IMR-90 (cell line): ENCODE data around the gene HPS4. TPM values are rescaled to one million over a fixed set of nuclear protein-coding genes. Genes with fewer than 3 reads are reported as not detected.
A peak's percentile ranks its signal among the peaks of the same experiment; 100 is the strongest.

Experiments used
- ATAC-seq: fragments of 200-7000 bp; cut with Tn5 transposase; 2 replicates; pipeline ENCODE4 v1.9.1; 2020; ENCODE audit warnings: low read depth, mild to moderate bottlenecking, moderate library complexity
- BruUV-seq: library from RNA; stranded (reverse); fragments of 400-500 nt; replicated peaks from 2 replicates; lab custom pipeline; 2021; lab: Mats Ljungman, UMichigan
- CTCF ChIA-PET: fragments of 300-600 bp; formaldehyde crosslinking; extraction: SDS; loops from one replicate; lab custom pipeline; 2021; ENCODE audit warnings: antibody characterized with exemption; lab: Yijun Ruan, JAX
- POLR2A ChIA-PET: fragments of 300-600 bp; sonication (Branson Sonifier 250); formaldehyde crosslinking; loops from one replicate; lab custom pipeline; 2022; ENCODE audit warnings: antibody characterized with exemption; ENCODE audit not compliant: unreplicated experiment; lab: Charles Lee
- DNase-seq: peaks from one replicate; pipeline ENCODE4 v3.0.0; 2013
- H2AFZ ChIP-seq: replicated peaks from 2 replicates; pipeline ENCODE3; 2013; ENCODE audit warnings: low read length, mild to moderate bottlenecking; ENCODE audit not compliant: poor library complexity
- H2AK5ac ChIP-seq: 2 replicates; pipeline ENCODE4 v1.6.1; 2013; ENCODE audit warnings: low read depth, low read length, inconsistent platforms
- H2AK9ac ChIP-seq: replicated peaks from 2 replicates; pipeline ENCODE3; 2013; ENCODE audit warnings: mild to moderate bottlenecking, low read depth, low read length, moderate library complexity; ENCODE audit not compliant: poor library complexity
- H2BK120ac ChIP-seq: 2 replicates; pipeline ENCODE4 v1.6.1; 2013; ENCODE audit warnings: low read depth, low read length, inconsistent platforms
- H2BK15ac ChIP-seq: 3 replicates; pipeline ENCODE4 v1.6.1; 2013; ENCODE audit warnings: low read depth, low read length, inconsistent platforms
- H2BK20ac ChIP-seq: 2 replicates; pipeline ENCODE4 v1.6.1; 2013; ENCODE audit warnings: low read depth, mild to moderate bottlenecking, inconsistent platforms, low read length, moderate library complexity
- H2BK5ac ChIP-seq: 2 replicates; pipeline ENCODE4 v1.6.1; 2013; ENCODE audit warnings: mild to moderate bottlenecking, low read depth, low read length, inconsistent platforms; ENCODE audit not compliant: poor library complexity, severe bottlenecking
- H3K14ac ChIP-seq: replicated peaks from 2 replicates; pipeline ENCODE4 v1.6.1; 2013; ENCODE audit warnings: low read depth, low read length, inconsistent platforms
- H3K18ac ChIP-seq: 2 replicates; pipeline ENCODE4 v1.6.1; 2013; ENCODE audit warnings: low read depth, low read length, control low read depth
- H3K23ac ChIP-seq: 2 replicates; pipeline ENCODE4 v1.6.1; 2013; ENCODE audit warnings: low read depth, low read length, inconsistent platforms
- H3K27ac ChIP-seq: 2 replicates; pipeline ENCODE4 v1.5.1; 2013; ENCODE audit warnings: mild to moderate bottlenecking, control low read depth, low read length; ENCODE audit not compliant: insufficient read depth
- H3K27me3 ChIP-seq: 2 replicates; pipeline ENCODE4 v1.6.1; 2013; ENCODE audit warnings: low read length; ENCODE audit not compliant: control insufficient read depth, insufficient read depth
- H3K36me3 ChIP-seq: 2 replicates; pipeline ENCODE4 v1.6.1; 2013; ENCODE audit warnings: low read length, mixed read lengths; ENCODE audit not compliant: control insufficient read depth, insufficient read depth
- H3K4ac ChIP-seq: 2 replicates; pipeline ENCODE4 v1.6.1; 2013; ENCODE audit warnings: low read depth, low read length, inconsistent platforms
- H3K4me1 ChIP-seq: 2 replicates; pipeline ENCODE4 v1.6.1; 2013; ENCODE audit warnings: low read length, mixed read lengths; ENCODE audit not compliant: control insufficient read depth, insufficient read depth
- H3K4me2 ChIP-seq: 2 replicates; pipeline ENCODE4 v1.6.1; 2013; ENCODE audit warnings: low read depth, mild to moderate bottlenecking, control low read depth, low read length, moderate library complexity
- H3K4me3 ChIP-seq: 2 replicates; pipeline ENCODE4 v1.5.1; 2013; ENCODE audit warnings: low read depth, mild to moderate bottlenecking, control low read depth, low read length, moderate library complexity; ENCODE audit not compliant: insufficient read depth
- H3K56ac ChIP-seq: 2 replicates; pipeline ENCODE4 v1.6.1; 2013; ENCODE audit warnings: low read length, inconsistent platforms; ENCODE audit not compliant: insufficient read depth; ENCODE audit errors: extremely low read depth
- H3K79me1 ChIP-seq, 2 experiments: 2 replicates each; pipeline ENCODE4 v1.6.1; 2013; ENCODE audit warnings: low read length in 2 of 2, inconsistent platforms in 1 of 2, low read depth in 1 of 2
- H3K9ac ChIP-seq: 2 replicates; pipeline ENCODE4 v1.6.1; 2013; ENCODE audit warnings: low read depth, low read length, control low read depth
- H3K9me1 ChIP-seq: 2 replicates; pipeline ENCODE4 v1.6.1; 2013; ENCODE audit warnings: low read length, inconsistent platforms; ENCODE audit not compliant: insufficient read depth
- H3K9me3 ChIP-seq: 2 replicates; pipeline ENCODE4 v1.6.1; 2013; ENCODE audit warnings: low read length; ENCODE audit not compliant: control insufficient read depth, insufficient read depth
- H4K20me1 ChIP-seq: 2 replicates; pipeline ENCODE4 v1.6.1; 2013; ENCODE audit warnings: low read length, inconsistent platforms; ENCODE audit not compliant: insufficient read depth
- H4K5ac ChIP-seq: 2 replicates; pipeline ENCODE4 v1.6.1; 2013; ENCODE audit warnings: mild to moderate bottlenecking, low read depth, low read length, control low read depth
- H4K8ac ChIP-seq, 2 experiments: 2 replicates each; pipeline ENCODE4 v1.6.1; 2013; ENCODE audit warnings: low read depth in 2 of 2, low read length in 2 of 2, control low read depth in 1 of 2, inconsistent platforms in 1 of 2
- H4K91ac ChIP-seq: 2 replicates; pipeline ENCODE4 v1.6.1; 2013; ENCODE audit warnings: low read depth, low read length, inconsistent platforms; ENCODE audit not compliant: insufficient read depth
- BHLHE40 ChIP-seq: fragments of 150-350 bp; IDR thresholded peaks from 2 replicates; pipeline ENCODE4 v1.6.1; 2016; ENCODE audit warnings: mild to moderate bottlenecking, low read depth, low read length
- FOS ChIP-seq: fragments of 150-350 bp; IDR thresholded peaks from 2 replicates; pipeline ENCODE4 v1.6.1; 2016; ENCODE audit warnings: low read depth, low read length
- MXI1 ChIP-seq: IDR thresholded peaks from 2 replicates; pipeline ENCODE4 v1.6.1; 2012; ENCODE audit warnings: low read depth, mild to moderate bottlenecking, low read length, moderate library complexity, borderline replicate concordance
- NFE2L2 ChIP-seq: fragments of 150-350 bp; IDR thresholded peaks from 2 replicates; pipeline ENCODE4 v1.6.1; 2016; ENCODE audit warnings: low read depth, mild to moderate bottlenecking, low read length
- POLR2A ChIP-seq: IDR thresholded peaks from 2 replicates; pipeline ENCODE4 v1.6.1; 2012; ENCODE audit warnings: mild to moderate bottlenecking, low read depth, low read length
- RAD21 ChIP-seq: IDR thresholded peaks from 2 replicates; pipeline ENCODE4 v1.6.1; 2012; ENCODE audit warnings: low read length, improper control_type of control experiment
- RCOR1 ChIP-seq: IDR thresholded peaks from 2 replicates; pipeline ENCODE4 v1.6.1; 2012; ENCODE audit warnings: mild to moderate bottlenecking, low read length, improper control_type of control experiment; ENCODE audit not compliant: insufficient replicate concordance
- WGBS, 2 experiments: methylation state at CpG; one replicate each; pipeline versions ENCODE4 v1.1.5 to v1.1.7; 2013; ENCODE audit warnings: missing lambda C conversion rate in 2 of 2; ENCODE audit not compliant: insufficient read length in 1 of 2; ENCODE audit errors: extremely low coverage in 2 of 2; 5-methylcytosine and 5-hydroxymethylcytosine counted together
- dilution Hi-C: fragments of 300-500 bp; cut with HindIII; formaldehyde crosslinking; loops from one replicate; pipeline ENCODE4 v1.14.3; 2018; ENCODE audit warnings: low sequenced_read_pairs; ENCODE audit not compliant: unreplicated experiment
- in situ Hi-C: fragments of 300-500 bp; cut with MboI; formaldehyde crosslinking; loops from 3 replicates; pipeline ENCODE4 v1.14.3; 2019; ENCODE audit warnings: low sequenced_read_pairs, inconsistent platforms, mixed read lengths
- intact Hi-C: fragments of 100-400 bp; cut with micrococcal nuclease; formaldehyde crosslinking; loops from 2 replicates; pipeline ENCODE4 v1.10.0; 2022
- polyA plus RNA-seq, 3 experiments: library from polyadenylated mRNA; depleted of rRNA; stranded (reverse); fragments of >200 nt; gene quantifications; 2 replicates each; pipeline ENCODE4 v1.2.3, GENCODE V29; 2012; ENCODE audit warnings: low replicate concordance in 1 of 3
- total RNA-seq: library from RNA; depleted of rRNA; stranded (reverse); fragments of >200 nt; gene quantifications from 2 replicates; pipeline ENCODE4 v1.2.3, GENCODE V29; 2012
- TF ChIP-seq, protein P1 (sequence below): conservative IDR thresholded peaks from 2 replicates; pipeline ENCODE4 v1.5.1; 2012; ENCODE audit warnings: mild to moderate bottlenecking, low read depth, low read length, improper control_type of control experiment

The HPS4 gene
- total and polyA plus RNA-seq, 2 of the 4 experiments (the other 2 are of a cell fraction), result 15.8 to 19.0 TPM

DNA sequence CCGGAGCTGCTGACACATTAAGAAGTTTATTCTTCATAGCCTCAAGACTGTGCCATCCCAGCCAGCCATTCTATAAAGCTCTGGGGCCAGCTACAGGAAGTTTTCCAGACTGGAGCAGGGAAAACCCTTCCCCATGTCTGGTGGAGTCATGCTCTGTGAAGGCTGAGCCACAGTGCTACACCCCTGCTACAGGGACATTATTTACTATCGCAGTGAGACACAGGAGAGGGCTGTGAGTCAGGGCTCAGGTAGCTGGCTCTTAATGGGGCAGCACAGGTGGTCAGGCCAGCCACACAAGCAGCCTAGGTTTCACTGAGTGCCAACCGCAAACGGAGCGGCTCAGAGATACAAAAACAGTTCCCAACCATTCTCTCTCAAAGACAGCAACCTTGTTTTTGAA, 12.1 kb downstream of the HPS4 start:
- H3K27me3 ChIP-seq, result no peaks in the 10 kb centered on the region
- in situ Hi-C loops, result no loop called here
- no peaks in the 10 kb centered on the region for H4K20me1 ChIP-seq
- no peaks in the 10 kb centered on the region for H3K9me3 ChIP-seq
- no peak overlapping the region for H2AK9ac ChIP-seq
- H2AK5ac ChIP-seq, result no peak overlapping the region
- peak; percentile 83 for DNase-seq
- H3K14ac ChIP-seq, result no peak overlapping the region
- no peaks in the 10 kb centered on the region for H3K4me1 ChIP-seq
- no peak overlapping the region for H4K5ac ChIP-seq
- no peak overlapping the region for H2BK120ac ChIP-seq
- ATAC-seq, result peak; percentile 77
- peaks cover 7% of the 10 kb centered on the region for H3K9me1 ChIP-seq
- H3K79me1 ChIP-seq, result peaks cover 0 to 4% of the 10 kb centered on the region in 2 experiments; a peak in 1 of 4 replicates
- no peak overlapping the region for H2BK15ac ChIP-seq
- no peak overlapping the region for H3K56ac ChIP-seq
- no peak overlapping the region for H2BK5ac ChIP-seq
- dilution Hi-C loops, result no loop called here
- no TSS peak for BruUV-seq
- WGBS, 2 experiments, result no CpG with 5 or more reads among the region's 5 CpGs
- POLR2A ChIA-PET, result no interaction called here
- no peak overlapping the region for H3K9ac ChIP-seq
- H2BK20ac ChIP-seq, result no peak overlapping the region
- H4K91ac ChIP-seq, result no peak overlapping the region
- TF ChIP-seq, protein P1, sequence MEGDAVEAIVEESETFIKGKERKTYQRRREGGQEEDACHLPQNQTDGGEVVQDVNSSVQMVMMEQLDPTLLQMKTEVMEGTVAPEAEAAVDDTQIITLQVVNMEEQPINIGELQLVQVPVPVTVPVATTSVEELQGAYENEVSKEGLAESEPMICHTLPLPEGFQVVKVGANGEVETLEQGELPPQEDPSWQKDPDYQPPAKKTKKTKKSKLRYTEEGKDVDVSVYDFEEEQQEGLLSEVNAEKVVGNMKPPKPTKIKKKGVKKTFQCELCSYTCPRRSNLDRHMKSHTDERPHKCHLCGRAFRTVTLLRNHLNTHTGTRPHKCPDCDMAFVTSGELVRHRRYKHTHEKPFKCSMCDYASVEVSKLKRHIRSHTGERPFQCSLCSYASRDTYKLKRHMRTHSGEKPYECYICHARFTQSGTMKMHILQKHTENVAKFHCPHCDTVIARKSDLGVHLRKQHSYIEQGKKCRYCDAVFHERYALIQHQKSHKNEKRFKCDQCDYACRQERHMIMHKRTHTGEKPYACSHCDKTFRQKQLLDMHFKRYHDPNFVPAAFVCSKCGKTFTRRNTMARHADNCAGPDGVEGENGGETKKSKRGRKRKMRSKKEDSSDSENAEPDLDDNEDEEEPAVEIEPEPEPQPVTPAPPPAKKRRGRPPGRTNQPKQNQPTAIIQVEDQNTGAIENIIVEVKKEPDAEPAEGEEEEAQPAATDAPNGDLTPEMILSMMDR, result no peak
- peak; percentile 66; the same call in 1 of the 2 replicates for TF ChIP-seq FOS
- TF ChIP-seq BHLHE40, result no peak
- no peak for TF ChIP-seq RAD21
- 0 out of 2 replicates have a peak, but pooled peaks have one; percentile 24 for TF ChIP-seq POLR2A
- TF ChIP-seq MXI1, result no peak
- peak; percentile 18; the same call in 1 of the 2 replicates for TF ChIP-seq NFE2L2
- TF ChIP-seq RCOR1, result no peak
- H3K27ac ChIP-seq, result no peak overlapping the region
- no peak overlapping the region for H4K8ac ChIP-seq
- no peak overlapping the region for H3K4ac ChIP-seq
- H2AFZ ChIP-seq, result no peak overlapping the region
- CTCF ChIA-PET, result no interaction called here
- H3K23ac ChIP-seq, result no peak overlapping the region
- H3K4me3 ChIP-seq, result no peak overlapping the region
- no peak overlapping the region for H3K4me2 ChIP-seq
- intact Hi-C loops, result no loop called here
- peaks cover 40% of the 10 kb centered on the region for H3K36me3 ChIP-seq
- H3K18ac ChIP-seq, result no peak overlapping the region
